ENCODE results near the gene KASH5.

DNA sequence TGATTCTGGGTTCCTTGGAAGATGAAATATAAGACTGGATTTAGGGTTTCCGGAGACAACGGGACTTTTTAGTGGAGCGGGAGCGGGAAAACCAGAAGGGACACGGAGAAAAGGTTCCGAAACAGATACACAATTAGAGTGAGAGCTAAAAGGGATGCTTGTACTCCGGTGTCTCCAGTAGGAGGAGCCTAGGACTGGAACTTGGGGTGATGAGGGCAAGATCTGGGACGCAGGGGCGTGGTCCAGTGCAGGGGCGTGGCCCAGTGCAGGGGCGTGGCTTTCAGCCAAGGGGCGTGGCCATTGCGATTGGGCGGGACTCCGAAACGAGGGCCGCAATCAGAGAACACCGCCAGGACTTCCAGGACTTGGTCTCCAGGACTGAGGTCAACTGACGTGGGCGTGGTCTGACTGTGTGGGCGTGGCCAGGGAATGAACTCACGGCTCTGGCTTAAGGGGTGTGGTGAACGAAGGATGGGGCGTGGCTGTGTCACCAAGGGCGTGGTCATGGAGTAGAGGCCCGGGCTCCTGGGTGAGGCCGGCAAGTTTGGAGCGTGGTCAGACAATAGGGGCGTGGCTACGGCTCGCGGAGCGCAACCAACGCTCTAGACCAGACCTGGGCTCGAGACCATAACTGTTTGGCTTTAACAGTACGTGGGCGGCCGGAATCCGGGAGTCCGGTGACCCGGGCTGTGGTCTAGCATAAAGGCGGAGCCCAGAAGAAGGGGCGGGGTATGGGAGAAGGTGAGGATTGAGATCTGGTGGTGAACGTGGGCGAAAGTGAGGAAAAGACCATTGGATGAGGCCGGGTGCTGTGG is 24.6 kb upstream of the KASH5 start, which contains the start of gene DKKL1:
- TF ChIP-seq EZH2 (IDR thresholded peaks at IDR 0.05) = no peak
- peak; percentile 81 for TF ChIP-seq POLR2AphosphoS5 (IDR thresholded peaks at IDR 0.05; ENCODE audit: borderline replicate concordance, low read depth, low read length)

Measured in SK-N-MC (cell line).